Ascending aorta (tissue), 2 donors: ENCODE measurements around the gene LCP2. TPM values are rescaled to one million over a fixed set of nuclear protein-coding genes. Genes with fewer than 3 reads are reported as not detected.

Experiments
- DNase-seq, 2 donors: peaks; one replicate each; pipeline ENCODE4 v3.0.0-alpha.2; 2019; ENCODE audit warnings: low spot score in 2 of 2
- H3K27ac ChIP-seq, 2 donors: fragments of 200-600 bp; sonication (generic); one replicate each; pipeline ENCODE4 v1.5.1; 2016 to 2017; ENCODE audit warnings: mild to moderate bottlenecking in 1 of 2
- H3K27me3 ChIP-seq: fragments of 200-600 bp; sonication (generic); one replicate; pipeline ENCODE4 v1.5.1; 2017
- H3K36me3 ChIP-seq, 2 donors: fragments of 200-600 bp; sonication (generic); one replicate each; pipeline ENCODE4 v1.5.1; 2016
- H3K4me1 ChIP-seq, 2 donors: fragments of 200-600 bp; sonication (generic); one replicate each; pipeline ENCODE4 v1.5.1; 2016 to 2017; ENCODE audit warnings: mild to moderate bottlenecking in 1 of 2
- H3K4me3 ChIP-seq, 2 donors: fragments of 200-600 bp; sonication (generic); one replicate each; pipeline ENCODE4 v1.5.1; 2016 to 2017; ENCODE audit warnings: mild to moderate bottlenecking in 1 of 2
- H3K9me3 ChIP-seq, 2 donors: fragments of 200-600 bp; sonication (generic); one replicate each; pipeline ENCODE4 v1.5.1; 2016
- CTCF ChIP-seq, 3 experiments: fragments of 200-600 bp in 2 of 3; fragments of 450-650 bp in 1 of 3; sonication (generic) in 2 of 3; IDR thresholded peaks; one replicate each; pipeline ENCODE4 v1.5.1; 2016 to 2019; ENCODE audit warnings: antibody characterized with exemption in 3 of 3, mild to moderate bottlenecking in 1 of 3, moderate library complexity in 1 of 3
- intact Hi-C: fragments of 100-400 bp; cut with DNase I; formaldehyde crosslinking; loops from one replicate; pipeline ENCODE4 v1.15.1; 2023
- total RNA-seq: library from RNA; depleted of rRNA; stranded (reverse); fragments of >200 nt; gene quantifications from one replicate; pipeline ENCODE4 v1.1.0, GENCODE V29; 2016

LCP2 gene
- total RNA-seq, 1 donor from 2014 or later, result 9.3 TPM

GRCh38 chr5:170306381-170306831 lies 8.8 kb upstream of the LCP2 start:
- H3K9me3 ChIP-seq, result no peaks in the 10 kb centered on the region
- no peak overlapping the region for H3K4me3 ChIP-seq
- no peaks in the 10 kb centered on the region for H3K36me3 ChIP-seq
- peak; percentile 65 to 93 for DNase-seq
- TF ChIP-seq CTCF (IDR thresholded peaks at IDR 0.05), result no peak
- H3K27me3 ChIP-seq, result no peaks in the 10 kb centered on the region
- peak overlapping the region; percentile 52 to 68 for H3K27ac ChIP-seq
- H3K4me1 ChIP-seq, result peaks cover 7 to 23% of the 10 kb centered on the region in 2 donors
- intact Hi-C loops, result loop anchor here (2.0 to 5.0 kb wide), 3 partner anchors 39 to 326 kb away; partner anchors contain the start of gene KCNMB1

GRCh38 chr5:170305646-170306025 lies 8.1 kb upstream of the LCP2 start:
- intact Hi-C loops, result loop anchor here (2.0 to 5.0 kb wide), 3 partner anchors 38 to 327 kb away; partner anchors contain the start of gene KCNMB1
- H3K9me3 ChIP-seq, result no peaks in the 10 kb centered on the region
- no peaks in the 10 kb centered on the region for H3K27me3 ChIP-seq
- peak overlapping the region; percentile 52 for H3K27ac ChIP-seq
- H3K4me3 ChIP-seq, result no peak overlapping the region
- no peaks in the 10 kb centered on the region for H3K36me3 ChIP-seq
- H3K4me1 ChIP-seq, result peaks cover 7 to 23% of the 10 kb centered on the region in 2 donors
- no peak for TF ChIP-seq CTCF (IDR thresholded peaks at IDR 0.05)
- DNase-seq, result no peak

- H3K27ac ChIP-seq, result no peak overlapping the region
Measured at GRCh38 chr5:170305016-170305645, 7.6 kb upstream of the LCP2 start.

GRCh38 chr5:170303549-170303948 lies 6.0 kb upstream of the LCP2 start:
- no peaks in the 10 kb centered on the region for H3K9me3 ChIP-seq
- H3K27ac ChIP-seq, result peak overlapping the region in 1 of 2 donors; percentile 13
- no peak for DNase-seq
- H3K36me3 ChIP-seq, result no peaks in the 10 kb centered on the region
- no peak for TF ChIP-seq CTCF (IDR thresholded peaks at IDR 0.05)
- peaks cover 7 to 23% of the 10 kb centered on the region in 2 donors for H3K4me1 ChIP-seq
- intact Hi-C loops, result no loop called here
- no peaks in the 10 kb centered on the region for H3K27me3 ChIP-seq
- no peak overlapping the region for H3K4me3 ChIP-seq

More at GRCh38 chr5:170305016-170305645, 7.6 kb upstream of the LCP2 start:
- Histone ChIP-seq H3K4me1 (peaks cover 7 to 23% of the 10 kb centered on the region in 2 donors), H3K36me3 (no peaks in the 10 kb centered on the region), H3K4me3 (no peak overlapping the region), H3K9me3 (no peaks in the 10 kb centered on the region), H3K27me3 (no peaks in the 10 kb centered on the region)
- no peak for TF ChIP-seq CTCF (IDR thresholded peaks at IDR 0.05)
- intact Hi-C loops, result loop anchor here (5.0 kb wide), 2 partner anchors 38 to 327 kb away; no protein-coding TSS in a partner anchor
- DNase-seq, result no peak

- intact Hi-C loops, result no loop called here
- TF ChIP-seq CTCF (IDR thresholded peaks at IDR 0.05), result no peak
- Histone ChIP-seq H3K27me3 (no peaks in the 10 kb centered on the region), H3K9me3 (no peaks in the 10 kb centered on the region), H3K4me1 (peaks cover 7 to 20% of the 10 kb centered on the region in 2 donors), H3K36me3 (no peaks in the 10 kb centered on the region), H3K27ac (peak overlapping the region in 1 of 2 donors; percentile 13), H3K4me3 (no peak overlapping the region)
- no peak for DNase-seq
Measured at GRCh38 chr5:170302653-170303501, 5.3 kb upstream of the LCP2 start.
